Stimulated activated CD8-positive, alpha-beta memory T cell treated with anti-CD3 and anti-CD28 coated beads, Interleukin-7, amount 100 ng/mL, for 48 hours (primary cell): Measurements from ENCODE around the gene RNF130.
A peak's percentile ranks its signal among the peaks of the same experiment; 100 is the strongest.

Source experiments
- DNase-seq, 2 donors: peaks; one replicate each; pipeline ENCODE4 v3.0.0-alpha.2; 2020; ENCODE audit warnings: low read depth in 1 of 2; ENCODE audit errors: extremely low read depth in 1 of 2

RNF130 gene

DNA sequence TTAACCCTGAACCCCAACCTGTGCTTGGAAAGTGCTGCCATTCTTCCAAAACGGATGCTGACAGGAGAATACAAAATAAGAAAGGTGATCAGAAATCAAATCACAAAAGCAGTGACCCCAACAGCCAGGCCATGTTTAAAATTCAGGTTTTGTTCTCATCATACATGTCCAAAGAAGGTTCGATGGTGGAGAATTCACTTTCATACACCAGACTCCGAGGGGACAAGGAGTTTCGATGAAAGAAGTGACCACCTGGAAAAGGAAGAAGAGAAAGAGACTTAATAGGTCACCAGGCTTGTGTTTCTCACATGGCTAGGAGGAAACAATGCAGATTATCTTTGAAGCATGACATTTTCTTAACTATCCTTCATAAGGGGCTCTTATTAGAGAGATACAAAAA lies 151.4 kb downstream of the RNF130 start:
- no peak for DNase-seq

- DNase-seq = no peak
Measured at GRCh38 chr5:179919487-179920060, 152.0 kb downstream of the RNF130 start.

- no peak for DNase-seq
Measured at GRCh38 chr5:179918742-179919486, 152.6 kb downstream of the RNF130 start.

DNA sequence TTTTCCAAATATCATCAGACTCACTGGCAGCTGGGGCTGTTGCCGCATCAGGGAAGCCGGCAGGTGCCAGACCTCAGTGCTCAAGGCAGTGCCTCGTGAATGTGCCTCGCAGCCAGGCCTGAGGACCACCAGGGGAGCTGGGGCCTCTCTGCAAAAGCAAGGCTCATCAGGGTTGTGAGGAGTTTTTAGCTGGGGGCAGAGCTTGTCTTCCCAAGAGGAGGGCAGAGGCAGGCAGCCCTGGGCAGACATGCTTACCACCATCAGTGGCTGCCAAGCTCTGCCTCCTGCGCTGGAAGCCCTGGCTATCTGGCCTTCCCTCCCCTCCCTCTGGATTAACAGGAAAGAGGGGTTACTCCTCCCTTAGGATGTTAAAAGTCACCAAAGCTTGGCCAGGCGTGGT lies 155.0 kb downstream of the RNF130 start:
- DNase-seq = no peak

DNA sequence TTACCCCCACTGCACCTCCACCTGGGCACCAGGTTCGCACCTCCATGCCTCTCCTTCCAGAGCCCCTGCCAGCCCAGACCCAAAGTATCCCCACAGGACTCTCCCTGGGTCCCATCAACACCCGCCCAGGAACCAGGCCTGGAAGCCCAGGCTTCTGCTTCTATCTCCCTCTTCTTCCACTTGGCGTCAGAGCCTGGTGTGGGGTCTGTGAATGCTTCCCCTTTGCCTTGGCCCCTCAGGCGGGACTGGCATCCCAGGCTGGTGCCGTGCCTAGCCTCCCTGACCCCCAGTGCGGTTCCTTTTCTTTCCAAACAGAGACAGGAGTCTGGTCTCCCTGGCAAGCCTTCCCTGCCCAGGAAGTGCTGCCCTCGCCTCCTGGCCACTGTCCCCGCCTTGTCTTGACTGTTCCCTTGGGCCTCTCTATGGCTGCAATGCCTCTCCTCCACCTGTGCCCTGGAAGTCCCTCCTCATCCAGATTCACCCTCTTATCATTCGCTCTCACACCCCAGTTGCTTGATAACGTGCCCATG lies 156.1 kb downstream of the RNF130 start:
- no peak for DNase-seq

DNA sequence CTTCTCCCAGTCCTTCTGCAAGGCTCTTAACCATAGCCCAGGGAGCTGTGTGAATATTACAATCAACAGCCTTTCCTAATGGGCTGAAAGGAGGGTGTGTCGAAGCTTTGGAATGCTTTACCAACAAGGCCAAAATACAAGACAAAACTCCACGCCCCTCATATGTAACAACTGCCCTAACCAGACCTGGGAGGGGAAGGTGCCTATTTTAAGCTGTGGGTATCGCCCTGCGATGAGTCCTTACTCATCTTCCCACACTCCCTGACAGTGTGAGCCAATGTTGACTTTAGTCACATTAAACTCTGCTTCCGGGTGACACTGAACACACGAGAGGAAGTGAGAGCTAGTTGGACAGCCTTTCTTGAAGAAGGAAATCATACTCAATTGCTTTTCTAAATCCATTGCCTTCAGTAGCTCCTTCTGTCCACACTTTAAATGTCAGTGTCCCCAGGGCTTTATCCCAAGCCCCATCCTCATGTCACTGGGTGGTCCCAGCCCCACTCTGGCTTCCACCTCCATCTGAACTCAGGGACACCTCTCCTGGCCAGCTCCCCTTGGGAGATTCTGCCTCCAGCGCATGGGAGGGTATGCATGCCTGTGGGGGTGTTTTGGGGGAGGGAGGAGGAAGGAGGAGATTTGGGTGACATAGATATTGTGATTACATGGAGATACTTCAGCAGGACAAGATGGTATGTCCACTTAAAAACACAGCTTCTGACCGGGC lies 157.4 kb downstream of the RNF130 start:
- DNase-seq = no peak

GRCh38 chr5:179913461-179913860 lies 158.1 kb downstream of the RNF130 start:
- DNase-seq = no peak

- no peak for DNase-seq
Measured at GRCh38 chr5:179912951-179913350, 158.6 kb downstream of the RNF130 start.

DNA sequence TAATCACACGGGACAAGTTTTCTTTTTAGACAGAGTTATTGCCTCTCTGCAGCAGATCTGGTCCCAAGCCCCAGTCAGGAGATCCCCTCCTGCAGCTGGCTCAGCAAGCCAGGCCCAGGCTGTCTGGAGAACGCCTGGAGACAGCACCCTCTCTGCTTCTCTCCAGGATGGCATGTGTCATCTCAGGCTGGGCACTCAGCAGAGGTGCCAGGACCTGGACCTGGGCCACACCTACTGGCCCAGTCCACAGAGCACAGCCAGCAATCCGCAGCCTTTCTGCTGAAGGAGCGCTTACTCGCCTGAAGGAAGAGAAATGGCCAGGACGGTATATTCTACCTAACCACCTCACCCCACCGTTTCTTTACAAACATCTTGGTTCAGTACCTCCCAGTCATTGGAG lies 159.2 kb downstream of the RNF130 start:
- DNase-seq = no peak

- no peak for DNase-seq
Measured at GRCh38 chr5:179909224-179909623, 162.3 kb downstream of the RNF130 start.

DNA sequence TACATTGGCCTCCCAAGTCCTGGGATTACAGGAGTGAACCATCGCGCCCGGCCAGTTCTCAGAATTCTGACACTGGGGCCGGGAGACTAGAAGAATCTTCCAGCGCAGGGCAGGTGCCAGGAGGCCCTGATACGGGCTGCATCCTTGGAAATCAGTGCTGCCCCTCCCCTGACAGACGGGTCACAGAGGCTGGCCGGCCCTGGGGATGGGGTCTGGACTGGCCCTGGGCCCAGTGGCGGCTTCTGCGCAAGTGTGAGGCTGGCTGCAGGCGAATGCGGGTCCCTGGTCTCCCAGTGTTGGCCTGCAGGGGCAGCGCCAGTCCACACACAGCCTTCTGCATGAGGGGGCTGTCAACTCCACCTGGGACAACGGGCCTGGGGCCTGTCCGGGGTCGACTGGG lies 163.0 kb downstream of the RNF130 start:
- DNase-seq = no peak

GRCh38 chr5:179907556-179908324 lies 163.8 kb downstream of the RNF130 start, which contains the start of gene TBC1D9B:
Gene TBC1D9B, minus strand, starts transcription at chr5:179907897. Its CDS starts 76 bp downstream, at chr5:179907821.
- DNase-seq = peak; percentile 13 to 46

- no peak for DNase-seq
Measured at GRCh38 chr5:179906795-179907555, 164.6 kb downstream of the RNF130 start.

DNA sequence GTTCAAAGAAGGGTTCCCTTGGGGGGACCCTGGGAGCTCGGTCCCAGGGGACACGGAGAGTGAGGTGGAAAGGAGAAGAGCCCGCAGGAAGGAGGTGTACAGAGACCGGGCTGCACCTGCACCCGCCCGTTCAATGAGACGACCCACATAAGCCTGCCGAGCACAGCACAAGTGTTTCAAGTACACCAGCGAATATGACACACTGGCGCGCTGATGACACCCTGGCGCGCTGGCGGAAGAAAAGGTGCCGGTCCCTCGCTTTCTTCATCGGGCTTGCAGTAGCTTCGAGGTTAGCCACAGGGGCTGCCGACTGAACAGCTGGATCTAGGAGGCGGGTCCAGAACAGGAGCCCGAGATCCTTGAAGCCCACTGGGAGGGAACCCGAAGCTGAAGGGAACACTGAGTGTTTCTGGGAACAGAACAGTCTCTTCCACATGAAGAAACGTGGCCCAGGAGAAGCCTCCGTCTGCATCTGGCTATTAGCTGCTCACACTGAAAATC lies 165.2 kb downstream of the RNF130 start:
- no peak for DNase-seq

GRCh38 chr5:179905161-179905560 lies 166.4 kb downstream of the RNF130 start:
- no peak for DNase-seq
